ENCODE data around the gene PPFIA4.

Gene PPFIA4

GRCh38 chr1:203089651-203090045 is 63.4 kb downstream of the PPFIA4 start:
- Histone ChIP-seq H3K4me1 (ENCODE audit: insufficient read depth, low read length) (peaks cover 4% of the 10 kb centered on the region; the same call in 1 of the 2 replicates), H3K36me3 (ENCODE audit: insufficient read depth, low read depth, low read length) (no peaks in the 10 kb centered on the region), H3K9ac (ENCODE audit: low read depth, low read length) (no peak overlapping the region), H3K9me3 (ENCODE audit: insufficient read depth, low read depth, low read length) (peaks cover 4% of the 10 kb centered on the region; the same call in 1 of the 2 replicates), H3K27me3 (ENCODE audit: insufficient read depth, low read length) (no peaks in the 10 kb centered on the region), H3K4me3 (ENCODE audit: low read length) (no peak overlapping the region), H3K27ac (ENCODE audit: low read length) (no peak overlapping the region)

GRCh38 chr1:203090421-203091198 is 64.3 kb downstream of the PPFIA4 start:
- no peaks in the 10 kb centered on the region for H3K36me3 ChIP-seq (ENCODE audit: insufficient read depth, low read depth, low read length)
- H3K27ac ChIP-seq (ENCODE audit: low read length) = no peak overlapping the region
- no peaks in the 10 kb centered on the region for H3K27me3 ChIP-seq (ENCODE audit: insufficient read depth, low read length)
- no peak overlapping the region for H3K4me3 ChIP-seq (ENCODE audit: low read length)
- peaks cover 14% of the 10 kb centered on the region for H3K9me3 ChIP-seq (ENCODE audit: insufficient read depth, low read depth, low read length)
- H3K9ac ChIP-seq (ENCODE audit: low read depth, low read length) = no peak overlapping the region
- peaks cover 4% of the 10 kb centered on the region; the same call in 1 of the 2 replicates for H3K4me1 ChIP-seq (ENCODE audit: insufficient read depth, low read length)

GRCh38 chr1:203091199-203091477 is 64.8 kb downstream of the PPFIA4 start:
- no peak overlapping the region for H3K27ac ChIP-seq (ENCODE audit: low read length)
- H3K9ac ChIP-seq (ENCODE audit: low read depth, low read length) = no peak overlapping the region

GRCh38 chr1:203091761-203092330 is 65.6 kb downstream of the PPFIA4 start:
- peaks cover 19% of the 10 kb centered on the region for H3K9me3 ChIP-seq (ENCODE audit: insufficient read depth, low read depth, low read length)
- no peak overlapping the region for H3K4me3 ChIP-seq (ENCODE audit: low read length)
- no peak overlapping the region for H3K27ac ChIP-seq (ENCODE audit: low read length)
- no peak overlapping the region for H3K9ac ChIP-seq (ENCODE audit: low read depth, low read length)
- H3K4me1 ChIP-seq (ENCODE audit: insufficient read depth, low read length) = peaks cover 4% of the 10 kb centered on the region; the same call in 1 of the 2 replicates
- H3K27me3 ChIP-seq (ENCODE audit: insufficient read depth, low read length) = no peaks in the 10 kb centered on the region
- no peaks in the 10 kb centered on the region for H3K36me3 ChIP-seq (ENCODE audit: insufficient read depth, low read depth, low read length)

More at GRCh38 chr1:203091199-203091477, 64.8 kb downstream of the PPFIA4 start:
- peaks cover 4% of the 10 kb centered on the region; the same call in 1 of the 2 replicates for H3K4me1 ChIP-seq (ENCODE audit: insufficient read depth, low read length)
- H3K36me3 ChIP-seq (ENCODE audit: insufficient read depth, low read depth, low read length) = no peaks in the 10 kb centered on the region
- no peak overlapping the region for H3K4me3 ChIP-seq (ENCODE audit: low read length)
- no peaks in the 10 kb centered on the region for H3K27me3 ChIP-seq (ENCODE audit: insufficient read depth, low read length)
- H3K9me3 ChIP-seq (ENCODE audit: insufficient read depth, low read depth, low read length) = peaks cover 19% of the 10 kb centered on the region

- Histone ChIP-seq H3K4me1 (ENCODE audit: insufficient read depth, low read length) (no peaks in the 10 kb centered on the region; the same call in 1 of the 2 replicates), H3K4me3 (ENCODE audit: low read length) (no peak overlapping the region), H3K36me3 (ENCODE audit: insufficient read depth, low read depth, low read length) (no peaks in the 10 kb centered on the region), H3K9ac (ENCODE audit: low read depth, low read length) (no peak overlapping the region), H3K27me3 (ENCODE audit: insufficient read depth, low read length) (no peaks in the 10 kb centered on the region), H3K9me3 (ENCODE audit: insufficient read depth, low read depth, low read length) (peaks cover 19% of the 10 kb centered on the region), H3K27ac (ENCODE audit: low read length) (no peak overlapping the region)
These were observed 67.6 kb downstream of the PPFIA4 start for GRCh38 chr1:203093754-203094410.

GRCh38 chr1:203095061-203095690 is 68.9 kb downstream of the PPFIA4 start:
- H3K9me3 ChIP-seq (ENCODE audit: insufficient read depth, low read depth, low read length) = peaks cover 19% of the 10 kb centered on the region

GRCh38 chr1:203096566-203096965 is 70.3 kb downstream of the PPFIA4 start:
- no peak overlapping the region for H3K27ac ChIP-seq (ENCODE audit: low read length)
- H3K36me3 ChIP-seq (ENCODE audit: insufficient read depth, low read depth, low read length) = no peaks in the 10 kb centered on the region

More at GRCh38 chr1:203095061-203095690, 68.9 kb downstream of the PPFIA4 start:
- H3K27ac ChIP-seq (ENCODE audit: low read length) = no peak overlapping the region
- no peaks in the 10 kb centered on the region for H3K4me1 ChIP-seq (ENCODE audit: insufficient read depth, low read length)
- H3K27me3 ChIP-seq (ENCODE audit: insufficient read depth, low read length) = no peaks in the 10 kb centered on the region
- H3K4me3 ChIP-seq (ENCODE audit: low read length) = no peak overlapping the region
- H3K9ac ChIP-seq (ENCODE audit: low read depth, low read length) = no peak overlapping the region
- H3K36me3 ChIP-seq (ENCODE audit: insufficient read depth, low read depth, low read length) = no peaks in the 10 kb centered on the region

GRCh38 chr1:203097001-203097400 is 70.7 kb downstream of the PPFIA4 start:
- Histone ChIP-seq H3K36me3 (ENCODE audit: insufficient read depth, low read depth, low read length) (no peaks in the 10 kb centered on the region), H3K9ac (ENCODE audit: low read depth, low read length) (no peak overlapping the region), H3K27ac (ENCODE audit: low read length) (no peak overlapping the region), H3K4me1 (ENCODE audit: insufficient read depth, low read length) (no peaks in the 10 kb centered on the region), H3K9me3 (ENCODE audit: insufficient read depth, low read depth, low read length) (peaks cover 19% of the 10 kb centered on the region), H3K4me3 (ENCODE audit: low read length) (no peak overlapping the region), H3K27me3 (ENCODE audit: insufficient read depth, low read length) (no peaks in the 10 kb centered on the region)

More at GRCh38 chr1:203096566-203096965, 70.3 kb downstream of the PPFIA4 start:
- Histone ChIP-seq H3K4me1 (ENCODE audit: insufficient read depth, low read length) (no peaks in the 10 kb centered on the region), H3K9me3 (ENCODE audit: insufficient read depth, low read depth, low read length) (peaks cover 19% of the 10 kb centered on the region), H3K4me3 (ENCODE audit: low read length) (no peak overlapping the region), H3K27me3 (ENCODE audit: insufficient read depth, low read length) (no peaks in the 10 kb centered on the region), H3K9ac (ENCODE audit: low read depth, low read length) (no peak overlapping the region)

GRCh38 chr1:203098445-203098844 is 72.2 kb downstream of the PPFIA4 start:
- Histone ChIP-seq H3K27me3 (ENCODE audit: insufficient read depth, low read length) (no peaks in the 10 kb centered on the region), H3K27ac (ENCODE audit: low read length) (no peak overlapping the region), H3K9me3 (ENCODE audit: insufficient read depth, low read depth, low read length) (peaks cover 19% of the 10 kb centered on the region), H3K9ac (ENCODE audit: low read depth, low read length) (no peak overlapping the region), H3K36me3 (ENCODE audit: insufficient read depth, low read depth, low read length) (no peaks in the 10 kb centered on the region), H3K4me1 (ENCODE audit: insufficient read depth, low read length) (no peaks in the 10 kb centered on the region), H3K4me3 (ENCODE audit: low read length) (no peak overlapping the region)

GRCh38 chr1:203098914-203099520 is 72.7 kb downstream of the PPFIA4 start:
- Histone ChIP-seq H3K9ac (ENCODE audit: low read depth, low read length) (no peak overlapping the region), H3K9me3 (ENCODE audit: insufficient read depth, low read depth, low read length) (peaks cover 19% of the 10 kb centered on the region), H3K27me3 (ENCODE audit: insufficient read depth, low read length) (no peaks in the 10 kb centered on the region), H3K36me3 (ENCODE audit: insufficient read depth, low read depth, low read length) (no peaks in the 10 kb centered on the region), H3K27ac (ENCODE audit: low read length) (no peak overlapping the region), H3K4me3 (ENCODE audit: low read length) (no peak overlapping the region), H3K4me1 (ENCODE audit: insufficient read depth, low read length) (no peaks in the 10 kb centered on the region)

- no peaks in the 10 kb centered on the region for H3K27me3 ChIP-seq (ENCODE audit: insufficient read depth, low read length)
- no peak overlapping the region for H3K9ac ChIP-seq (ENCODE audit: low read depth, low read length)
- no peak overlapping the region for H3K27ac ChIP-seq (ENCODE audit: low read length)
- no peak overlapping the region for H3K4me3 ChIP-seq (ENCODE audit: low read length)
- H3K9me3 ChIP-seq (ENCODE audit: insufficient read depth, low read depth, low read length) = peaks cover 11% of the 10 kb centered on the region
- no peaks in the 10 kb centered on the region for H3K4me1 ChIP-seq (ENCODE audit: insufficient read depth, low read length)
- no peaks in the 10 kb centered on the region for H3K36me3 ChIP-seq (ENCODE audit: insufficient read depth, low read depth, low read length)
These were observed 73.7 kb downstream of the PPFIA4 start for GRCh38 chr1:203099805-203100515.

Measured in iPS-20b (cell line).